ENCODE measurements around the gene TMEM217. TPM values are rescaled to one million over a fixed set of nuclear protein-coding genes. Genes with fewer than 3 reads are reported as not detected.

Gene TMEM217
- polyA plus RNA-seq, 1 experiment: 7.7 TPM

- no peak overlapping the region for H3K4me3 ChIP-seq (ENCODE audit: low read depth, low read length)
- no peaks in the 10 kb centered on the region for H3K9me3 ChIP-seq (ENCODE audit: control insufficient read depth, insufficient read depth, low read length)
- no peaks in the 10 kb centered on the region for H3K27me3 ChIP-seq (ENCODE audit: control insufficient read depth, insufficient read depth, low read length)
- CTCF ChIA-PET: interaction anchor here (1.0 kb wide), 1 partner anchor 12 kb away, joined by 3 read pairs; no protein-coding TSS in a partner anchor
- no peak for DNase-seq (ENCODE audit: low read depth, low spot score)
- TF ChIP-seq, protein P1, sequence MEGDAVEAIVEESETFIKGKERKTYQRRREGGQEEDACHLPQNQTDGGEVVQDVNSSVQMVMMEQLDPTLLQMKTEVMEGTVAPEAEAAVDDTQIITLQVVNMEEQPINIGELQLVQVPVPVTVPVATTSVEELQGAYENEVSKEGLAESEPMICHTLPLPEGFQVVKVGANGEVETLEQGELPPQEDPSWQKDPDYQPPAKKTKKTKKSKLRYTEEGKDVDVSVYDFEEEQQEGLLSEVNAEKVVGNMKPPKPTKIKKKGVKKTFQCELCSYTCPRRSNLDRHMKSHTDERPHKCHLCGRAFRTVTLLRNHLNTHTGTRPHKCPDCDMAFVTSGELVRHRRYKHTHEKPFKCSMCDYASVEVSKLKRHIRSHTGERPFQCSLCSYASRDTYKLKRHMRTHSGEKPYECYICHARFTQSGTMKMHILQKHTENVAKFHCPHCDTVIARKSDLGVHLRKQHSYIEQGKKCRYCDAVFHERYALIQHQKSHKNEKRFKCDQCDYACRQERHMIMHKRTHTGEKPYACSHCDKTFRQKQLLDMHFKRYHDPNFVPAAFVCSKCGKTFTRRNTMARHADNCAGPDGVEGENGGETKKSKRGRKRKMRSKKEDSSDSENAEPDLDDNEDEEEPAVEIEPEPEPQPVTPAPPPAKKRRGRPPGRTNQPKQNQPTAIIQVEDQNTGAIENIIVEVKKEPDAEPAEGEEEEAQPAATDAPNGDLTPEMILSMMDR (IDR thresholded peaks at IDR 0.05; ENCODE audit: low read depth, low read length): no peak
- POLR2A ChIA-PET: no interaction called here
- H3K27ac ChIP-seq (ENCODE audit: low read depth, low read length): no peak overlapping the region
Measured at GRCh38 chr6:37253486-37254007, 4.4 kb downstream of the TMEM217 start.

GRCh38 chr6:37251211-37251780 lies 6.6 kb downstream of the TMEM217 start:
- no peak overlapping the region for H3K27ac ChIP-seq (ENCODE audit: low read depth, low read length)
- CTCF ChIA-PET: no interaction called here

GRCh38 chr6:37244430-37245310 lies 13.3 kb downstream of the TMEM217 start:
- ChIA-PET CTCF (no interaction called here), POLR2A (interaction anchor here (0.5 to 1.5 kb wide), 5 partner anchors 12 to 238 kb away, joined by 3 to 5 read pairs (median 5); no protein-coding TSS in a partner anchor)
- Histone ChIP-seq H3K4me3 (ENCODE audit: low read depth, low read length) (no peak overlapping the region), H3K9me3 (ENCODE audit: control insufficient read depth, insufficient read depth, low read length) (no peaks in the 10 kb centered on the region), H3K27ac (ENCODE audit: low read depth, low read length) (peak overlapping the region; percentile 99), H3K27me3 (ENCODE audit: control insufficient read depth, insufficient read depth, low read length) (no peaks in the 10 kb centered on the region)
- peak; percentile 100 for DNase-seq (ENCODE audit: low read depth, low spot score)
- TF ChIP-seq, protein P1 (IDR thresholded peaks at IDR 0.05; ENCODE audit: low read depth, low read length): no peak

More at GRCh38 chr6:37251211-37251780, 6.6 kb downstream of the TMEM217 start:
- Histone ChIP-seq H3K27me3 (ENCODE audit: control insufficient read depth, insufficient read depth, low read length) (no peaks in the 10 kb centered on the region), H3K9me3 (ENCODE audit: control insufficient read depth, insufficient read depth, low read length) (no peaks in the 10 kb centered on the region), H3K4me3 (ENCODE audit: low read depth, low read length) (no peak overlapping the region)
- POLR2A ChIA-PET: no interaction called here
- DNase-seq (ENCODE audit: low read depth, low spot score): no peak
- TF ChIP-seq, protein P1 (IDR thresholded peaks at IDR 0.05; ENCODE audit: low read depth, low read length): no peak

GRCh38 chr6:37243816-37244370 lies 14.1 kb downstream of the TMEM217 start:
- Histone ChIP-seq H3K27ac (ENCODE audit: low read depth, low read length) (peak overlapping the region; percentile 99), H3K27me3 (ENCODE audit: control insufficient read depth, insufficient read depth, low read length) (no peaks in the 10 kb centered on the region), H3K4me3 (ENCODE audit: low read depth, low read length) (no peak overlapping the region), H3K9me3 (ENCODE audit: control insufficient read depth, insufficient read depth, low read length) (no peaks in the 10 kb centered on the region)
- no peak for DNase-seq (ENCODE audit: low read depth, low spot score)
- TF ChIP-seq, protein P1 (IDR thresholded peaks at IDR 0.05; ENCODE audit: low read depth, low read length): no peak
- ChIA-PET CTCF (no interaction called here), POLR2A (interaction anchor here (0.6 to 1.5 kb wide), 2 partner anchors 21 to 75 kb away, joined by 4 to 5 read pairs; no protein-coding TSS in a partner anchor)

Data from AG04450 (cell line).